ENCODE data around the gene FBH1. TPM values are rescaled to one million over a fixed set of nuclear protein-coding genes. Genes with fewer than 3 reads are reported as not detected.

Gene FBH1
- total RNA-seq, 1 experiment from 2014 or later = 22.0 TPM

DNA sequence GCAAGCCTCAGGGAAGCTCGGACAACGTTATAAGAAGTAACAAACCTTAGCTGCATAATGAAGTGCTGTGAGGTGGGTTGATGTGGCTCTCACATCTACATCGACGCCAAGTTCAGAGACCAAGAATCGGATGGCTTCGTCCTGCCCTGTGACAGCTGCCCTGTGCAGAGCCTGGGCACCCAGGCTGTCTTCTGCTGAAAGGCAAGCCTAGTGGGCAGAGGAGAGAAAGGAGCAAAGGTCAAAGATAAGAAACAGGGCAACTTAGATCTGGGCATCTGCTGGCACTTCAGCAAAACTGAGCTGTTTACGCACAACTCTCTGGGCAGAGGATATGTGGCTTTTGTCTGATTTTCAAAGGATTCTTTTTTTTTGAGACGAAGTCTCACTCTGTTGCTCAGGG, 7.1 kb upstream of the FBH1 start:
- Histone ChIP-seq H4K20me1 (ENCODE audit: low read length) (no peaks in the 10 kb centered on the region), H2AFZ (ENCODE audit: low read length) (no peak overlapping the region), H3K79me2 (ENCODE audit: low read length) (peaks cover 4% of the 10 kb centered on the region), H3K27ac (ENCODE audit: low read length) (no peak overlapping the region), H3K36me3 (ENCODE audit: low read depth, low read length) (no peaks in the 10 kb centered on the region), H3K4me2 (ENCODE audit: low read length) (no peak overlapping the region), H3K4me1 (ENCODE audit: insufficient read depth, low read length) (no peaks in the 10 kb centered on the region), H3K27me3 (ENCODE audit: low read length) (no peaks in the 10 kb centered on the region), H3F3A (ENCODE audit: low read length, unreplicated experiment) (no peaks in the 10 kb centered on the region), H3K9ac (ENCODE audit: low read length) (no peak overlapping the region), H3K9me3 (ENCODE audit: low read length) (no peaks in the 10 kb centered on the region), H3K4me3 (ENCODE audit: low read length) (no peak overlapping the region), H3K9me2 (replicated peaks; ENCODE audit: low read length) (no peaks in the 10 kb centered on the region)
- no TSS peak for BruUV-seq (replicated peaks)
- ChIA-PET POLR2A (ENCODE audit: unreplicated experiment) (interaction anchor here (0.7 kb wide), 1 partner anchor 13 kb away, joined by 8 read pairs; no protein-coding TSS in a partner anchor), CTCF (no interaction called here)
- ATAC-seq = no peak
- intact Hi-C loops (cut with micrococcal nuclease) = loop anchor here (10.0 kb wide), 1 partner anchor 198 kb away; the partner anchor contains the start of gene TASOR2
- no peak for DNase-seq
- TF ChIP-seq CTCF (conservative IDR thresholded peaks at IDR 0.05; ENCODE audit: low read depth, low read length) (no peak), EZH2 (IDR thresholded peaks at IDR 0.05; ENCODE audit: low read length, unreplicated experiment) (no peak), EZH2phosphoT487 (IDR thresholded peaks at IDR 0.05; ENCODE audit: borderline replicate concordance, low read length) (no peak)

GRCh38 chr10:5885619-5886018, 4.4 kb upstream of the FBH1 start:
- BruUV-seq (replicated peaks) = no TSS peak
- DNase-seq (no peak), ATAC-seq (no peak)
- Histone ChIP-seq H3K9me2 (replicated peaks; ENCODE audit: low read length) (no peaks in the 10 kb centered on the region), H3K79me2 (ENCODE audit: low read length) (peaks cover 17% of the 10 kb centered on the region), H2AFZ (ENCODE audit: low read length) (no peak overlapping the region), H3F3A (ENCODE audit: low read length, unreplicated experiment) (no peaks in the 10 kb centered on the region), H3K4me2 (ENCODE audit: low read length) (no peak overlapping the region), H3K9ac (ENCODE audit: low read length) (no peak overlapping the region), H3K9me3 (ENCODE audit: low read length) (no peaks in the 10 kb centered on the region), H3K27me3 (ENCODE audit: low read length) (no peaks in the 10 kb centered on the region), H3K4me3 (ENCODE audit: low read length) (no peak overlapping the region), H3K4me1 (ENCODE audit: insufficient read depth, low read length) (no peaks in the 10 kb centered on the region; the same call in 1 of the 2 replicates), H3K27ac (ENCODE audit: low read length) (no peak overlapping the region), H4K20me1 (ENCODE audit: low read length) (no peaks in the 10 kb centered on the region), H3K36me3 (ENCODE audit: low read depth, low read length) (no peaks in the 10 kb centered on the region)
- no peak for TF ChIP-seq CTCF (conservative IDR thresholded peaks at IDR 0.05; ENCODE audit: low read depth, low read length)
- TF ChIP-seq EZH2phosphoT487 (IDR thresholded peaks at IDR 0.05; ENCODE audit: borderline replicate concordance, low read length) = no peak
- TF ChIP-seq EZH2 (IDR thresholded peaks at IDR 0.05; ENCODE audit: low read length, unreplicated experiment) = no peak
- ChIA-PET CTCF (interaction anchor here (0.6 kb wide), 2 partner anchors 39 to 42 kb away, joined by 3 to 6 read pairs; no protein-coding TSS in a partner anchor), POLR2A (ENCODE audit: unreplicated experiment) (no interaction called here)
- intact Hi-C loops (cut with micrococcal nuclease) = loop anchor here (5.0 to 10.0 kb wide), 2 partner anchors 73 to 201 kb away; partner anchors contain the start of genes GDI2 and TASOR2

DNA sequence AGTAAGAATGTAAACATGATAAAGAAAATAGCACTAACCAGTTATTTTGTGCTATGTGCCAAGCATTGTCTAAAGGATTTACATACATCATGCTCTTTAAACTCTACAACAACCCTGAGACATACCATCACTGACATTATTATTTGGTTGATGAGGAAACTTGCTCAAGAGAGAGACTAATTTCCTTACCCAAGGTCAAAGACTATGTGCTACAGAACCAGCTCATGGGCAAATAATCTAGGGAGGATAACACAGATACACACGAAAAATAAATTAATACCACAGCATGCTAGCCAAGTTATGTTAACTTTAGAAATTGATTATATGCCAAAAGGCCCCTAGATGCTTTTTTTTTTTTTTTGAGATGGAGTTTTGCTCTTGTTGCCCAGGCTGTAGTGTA, 3.0 kb upstream of the FBH1 start:
- Histone ChIP-seq H4K20me1 (ENCODE audit: low read length) (0 out of 2 replicates have a peak, but pooled peaks cover 3% of the 10 kb centered on the region), H3K9ac (ENCODE audit: low read length) (no peak overlapping the region), H3K9me3 (ENCODE audit: low read length) (no peaks in the 10 kb centered on the region), H3K36me3 (ENCODE audit: low read depth, low read length) (no peaks in the 10 kb centered on the region), H3K4me3 (ENCODE audit: low read length) (no peak overlapping the region), H3K27ac (ENCODE audit: low read length) (no peak overlapping the region), H3K27me3 (ENCODE audit: low read length) (no peaks in the 10 kb centered on the region), H3K4me2 (ENCODE audit: low read length) (no peak overlapping the region), H3K9me2 (replicated peaks; ENCODE audit: low read length) (no peaks in the 10 kb centered on the region), H3K4me1 (ENCODE audit: insufficient read depth, low read length) (peaks cover 4% of the 10 kb centered on the region), H2AFZ (ENCODE audit: low read length) (no peak overlapping the region), H3K79me2 (ENCODE audit: low read length) (peaks cover 31% of the 10 kb centered on the region), H3F3A (ENCODE audit: low read length, unreplicated experiment) (no peaks in the 10 kb centered on the region)
- intact Hi-C loops (cut with micrococcal nuclease) = loop anchor here (5.0 to 10.0 kb wide), 2 partner anchors 75 to 202 kb away; partner anchors contain the start of genes GDI2 and TASOR2
- POLR2A ChIA-PET (ENCODE audit: unreplicated experiment) = no interaction called here
- ATAC-seq = no peak
- no TSS peak for BruUV-seq (replicated peaks)
- DNase-seq = no peak
- CTCF ChIA-PET = interaction anchor here (0.6 kb wide), 1 partner anchor 59 kb away, joined by 16 read pairs; no protein-coding TSS in a partner anchor
- no peak for TF ChIP-seq EZH2 (IDR thresholded peaks at IDR 0.05; ENCODE audit: low read length, unreplicated experiment)
- TF ChIP-seq EZH2phosphoT487 (IDR thresholded peaks at IDR 0.05; ENCODE audit: borderline replicate concordance, low read length) = no peak
- no peak for TF ChIP-seq CTCF (conservative IDR thresholded peaks at IDR 0.05; ENCODE audit: low read depth, low read length)
